Measurements from ENCODE around the gene ADGRA3. TPM values are rescaled to one million over a fixed set of nuclear protein-coding genes. Genes with fewer than 3 reads are reported as not detected.

Gene ADGRA3
- total RNA-seq, 1 donor from 2014 or later = 20.1 TPM

- DNase-seq (ENCODE audit: low spot score) = no peak
- TF ChIP-seq CTCF (IDR thresholded peaks at IDR 0.05; ENCODE audit: unreplicated experiment) = no peak
- no peaks in the 10 kb centered on the region for H3K36me3 Mint-ChIP-seq (ENCODE audit: low read depth, unreplicated experiment)
- H3K27me3 Mint-ChIP-seq (ENCODE audit: unreplicated experiment) = no peaks in the 10 kb centered on the region
- H3K4me1 Mint-ChIP-seq (ENCODE audit: unreplicated experiment) = no peaks in the 10 kb centered on the region
- no peak overlapping the region for H3K27ac Mint-ChIP-seq (ENCODE audit: unreplicated experiment)
- H3K4me3 Mint-ChIP-seq (ENCODE audit: unreplicated experiment) = no peak overlapping the region
- H3K9me3 Mint-ChIP-seq (ENCODE audit: unreplicated experiment) = no peaks in the 10 kb centered on the region
Observed at GRCh38 chr4:22504447-22504846, 11.4 kb downstream of the ADGRA3 start.

DNA sequence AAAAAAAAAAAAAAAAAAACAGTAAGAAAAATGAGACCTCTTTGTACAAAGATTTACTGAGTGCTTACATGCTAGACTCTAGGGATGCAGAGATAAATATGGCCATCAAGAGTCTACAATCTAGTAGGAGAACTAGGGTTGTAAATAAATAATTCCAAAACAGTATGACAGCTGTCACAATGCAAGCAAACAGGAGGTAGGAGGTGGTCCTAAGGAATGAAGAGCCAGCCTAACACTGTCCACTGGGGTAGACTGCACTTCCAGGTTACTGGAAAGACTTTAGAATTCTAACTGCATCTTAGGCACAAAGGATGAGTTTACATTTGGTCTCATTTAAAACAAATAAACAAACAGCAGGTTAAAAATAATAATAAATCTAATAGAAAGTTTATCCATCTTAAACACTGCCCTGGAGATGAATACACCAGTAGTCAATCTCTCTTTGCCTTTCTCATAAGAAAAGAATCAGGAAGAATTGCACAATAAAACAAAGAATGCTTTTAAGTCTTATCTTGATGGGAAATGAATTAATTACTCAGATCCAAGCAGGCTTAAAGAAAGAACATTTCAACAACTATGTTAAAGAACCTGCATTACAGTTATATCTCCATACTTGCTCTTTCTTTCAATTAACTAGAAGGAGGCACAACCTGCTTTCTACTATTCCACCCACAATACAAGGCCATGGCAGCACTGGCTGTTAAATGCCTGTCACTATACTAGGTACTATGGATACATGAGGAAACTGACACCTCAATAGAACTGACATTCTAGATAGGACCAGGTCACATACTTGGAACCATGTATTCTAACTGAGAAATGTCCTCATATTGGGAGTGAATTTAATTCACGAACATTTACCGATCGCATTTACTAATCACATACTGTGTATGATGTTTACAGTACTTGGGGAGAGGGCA, 12.7 kb downstream of the ADGRA3 start:
- Mint-ChIP-seq H3K9me3 (ENCODE audit: unreplicated experiment) (no peaks in the 10 kb centered on the region), H3K27ac (ENCODE audit: unreplicated experiment) (no peak overlapping the region), H3K4me1 (ENCODE audit: unreplicated experiment) (no peaks in the 10 kb centered on the region), H3K4me3 (ENCODE audit: unreplicated experiment) (no peak overlapping the region), H3K27me3 (ENCODE audit: unreplicated experiment) (no peaks in the 10 kb centered on the region), H3K36me3 (ENCODE audit: low read depth, unreplicated experiment) (no peaks in the 10 kb centered on the region)
- TF ChIP-seq CTCF (IDR thresholded peaks at IDR 0.05; ENCODE audit: unreplicated experiment) = no peak
- no peak for DNase-seq (ENCODE audit: low spot score)

DNA sequence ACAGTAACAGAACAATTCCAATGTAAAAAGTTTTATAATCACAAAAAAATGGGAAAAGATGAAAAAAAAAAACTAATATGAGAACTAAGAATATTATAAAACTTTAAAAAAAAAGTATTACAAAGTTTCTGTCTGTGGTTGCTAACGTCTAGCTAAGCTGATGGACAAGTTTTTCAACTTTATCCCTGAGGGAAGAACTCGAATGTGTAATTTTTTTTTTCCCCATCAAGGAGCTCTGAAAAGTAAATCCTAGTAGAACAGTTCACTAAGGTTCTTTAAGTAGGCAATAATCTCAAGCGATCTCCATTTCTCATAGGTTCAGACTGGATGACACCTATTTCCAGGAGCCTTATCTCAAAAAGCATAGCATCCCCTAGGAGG, 14.2 kb downstream of the ADGRA3 start:
- Mint-ChIP-seq H3K27me3 (ENCODE audit: unreplicated experiment) (peaks cover 1% of the 10 kb centered on the region), H3K36me3 (ENCODE audit: low read depth, unreplicated experiment) (no peaks in the 10 kb centered on the region), H3K4me1 (ENCODE audit: unreplicated experiment) (no peaks in the 10 kb centered on the region), H3K27ac (ENCODE audit: unreplicated experiment) (no peak overlapping the region), H3K4me3 (ENCODE audit: unreplicated experiment) (no peak overlapping the region), H3K9me3 (ENCODE audit: unreplicated experiment) (no peaks in the 10 kb centered on the region)
- DNase-seq (ENCODE audit: low spot score) = no peak
- no peak for TF ChIP-seq CTCF (IDR thresholded peaks at IDR 0.05; ENCODE audit: unreplicated experiment)

- H3K4me3 Mint-ChIP-seq (ENCODE audit: unreplicated experiment) = no peak overlapping the region
- H3K27me3 Mint-ChIP-seq (ENCODE audit: unreplicated experiment) = peaks cover 1% of the 10 kb centered on the region
- H3K27ac Mint-ChIP-seq (ENCODE audit: unreplicated experiment) = no peak overlapping the region
- no peak for DNase-seq (ENCODE audit: low spot score)
- H3K4me1 Mint-ChIP-seq (ENCODE audit: unreplicated experiment) = no peaks in the 10 kb centered on the region
- H3K36me3 Mint-ChIP-seq (ENCODE audit: low read depth, unreplicated experiment) = no peaks in the 10 kb centered on the region
- no peak for TF ChIP-seq CTCF (IDR thresholded peaks at IDR 0.05; ENCODE audit: unreplicated experiment)
- no peaks in the 10 kb centered on the region for H3K9me3 Mint-ChIP-seq (ENCODE audit: unreplicated experiment)
Observed at GRCh38 chr4:22500831-22501714, 14.8 kb downstream of the ADGRA3 start.
